Stimulated activated CD8-positive, alpha-beta memory T cell treated with anti-CD3 and anti-CD28 coated beads, Interleukin-2, amount 100 ng/mL, for 1 hour (primary cell): ENCODE measurements around the gene ZNF780B.
"Not testable (repeated sequence)": the region's sequence is repeated elsewhere in the genome, so short reads cannot be mapped to it uniquely, and the experiment has no call there.

Experiments
- DNase-seq, 2 donors: peaks; one replicate each; pipeline ENCODE4 v3.0.0-alpha.2; 2020; ENCODE audit warnings: low read depth in 2 of 2

The ZNF780B gene

GRCh38 chr19:40055832-40056504, at the start of gene ZNF780B:
Gene ZNF780B (minus strand): TSS chr19:40056231. CDS start chr19:40050332, 5,899 bp downstream.
- DNase-seq = peak; percentile 43 to 49

GRCh38 chr19:40104754-40105153, 48.7 kb upstream of the ZNF780B start:
- no peak for DNase-seq

GRCh38 chr19:40103600-40103999, 47.6 kb upstream of the ZNF780B start:
- DNase-seq = no peak

- DNase-seq = no peak
Observed at GRCh38 chr19:40101813-40102212, 45.8 kb upstream of the ZNF780B start.

GRCh38 chr19:40093416-40093815, 37.4 kb upstream of the ZNF780B start:
- DNase-seq = no peak

GRCh38 chr19:40091205-40092129, 35.4 kb upstream of the ZNF780B start:
- no peak for DNase-seq

- DNase-seq = peak; percentile 52 to 61
Observed at GRCh38 chr19:40090241-40091204, 34.5 kb upstream of the ZNF780B start, which contains the start of gene ZNF780A. Gene ZNF780A (minus strand): TSS chr19:40090943. CDS start chr19:40084753, 6,190 bp downstream.

GRCh38 chr19:40089462-40089861, 33.4 kb upstream of the ZNF780B start:
- DNase-seq = no peak

- no peak for DNase-seq
Observed at GRCh38 chr19:40088299-40089047, 32.4 kb upstream of the ZNF780B start.

GRCh38 chr19:40084948-40085347, 28.9 kb upstream of the ZNF780B start:
- DNase-seq = no peak

GRCh38 chr19:40081411-40081810, 25.4 kb upstream of the ZNF780B start:
- no peak for DNase-seq

GRCh38 chr19:40080289-40080688, 24.3 kb upstream of the ZNF780B start:
- DNase-seq = no peak

GRCh38 chr19:40078377-40078776, 22.3 kb upstream of the ZNF780B start:
- DNase-seq = no peak

- DNase-seq = no peak
Observed at GRCh38 chr19:40070058-40070457, 14.0 kb upstream of the ZNF780B start.

GRCh38 chr19:40059624-40060023, 3.6 kb upstream of the ZNF780B start:
- no peak for DNase-seq

GRCh38 chr19:40057166-40057565, 1.1 kb upstream of the ZNF780B start:
- DNase-seq = no peak

- DNase-seq = no peak
Observed at GRCh38 chr19:40056505-40056904, 474 bp upstream of the ZNF780B start.

- no peak for DNase-seq
Observed at GRCh38 chr19:40055049-40055448, 982 bp downstream of the ZNF780B start.

- DNase-seq = no peak
Observed at GRCh38 chr19:40054632-40055031, 1.4 kb downstream of the ZNF780B start.

- DNase-seq = no peak
Observed at GRCh38 chr19:40053491-40053890, 2.5 kb downstream of the ZNF780B start.

GRCh38 chr19:40041718-40042117, 14.3 kb downstream of the ZNF780B start:
- DNase-seq = not testable (repeated sequence)
